ENCODE results near the gene WNT8B. TPM values are rescaled to one million over a fixed set of nuclear protein-coding genes. Genes with fewer than 3 reads are reported as not detected.

The WNT8B gene
- total and polyA plus RNA-seq, 4 donors = not detected

GRCh38 chr10:100519311-100520051 lies 56.7 kb downstream of the WNT8B start, which contains the start of gene SEC31B:
TSS of gene SEC31B (minus strand) at chr10:100519861. CDS start at chr10:100516952, 2,909 bp downstream.
- Histone ChIP-seq H3K4me1 (ENCODE audit: control insufficient read depth in 1 of 2, insufficient read depth in 2 of 2, low read length in 2 of 2) (no peaks in the 10 kb centered on the region), H3K27ac (ENCODE audit: low read depth in 1 of 2, low read length in 2 of 2) (no peak within 1 kb of the TSS), H3K4me3 (ENCODE audit: low read length in 2 of 2) (peak within 1 kb of the TSS; percentile 12 to 34), H3K36me3 (ENCODE audit: control insufficient read depth in 1 of 2, insufficient read depth in 2 of 2, low read length in 1 of 2) (peaks cover 0 to 2% of the 10 kb centered on the region in 2 donors), H3K9me3 (ENCODE audit: control insufficient read depth, low read length) (no peaks in the 10 kb centered on the region), H3K27me3 (ENCODE audit: control insufficient read depth in 1 of 2, insufficient read depth in 2 of 2, low read length in 1 of 2) (no peaks in the 10 kb centered on the region)
- DNase-seq = peak; percentile 72 to 80
- ATAC-seq (ENCODE audit: low FRiP score) = peak; percentile 75
- 3% methylated on average over 72 of the region's 72 CpGs for WGBS, 2 donors
- intact Hi-C loops (cut with DNase I) = loop anchor here in 1 of 2 donors (10.0 kb wide), 1 partner anchor 85 kb away; no protein-coding TSS in a partner anchor

- 77 to 80% methylated on average over 3 of the region's 3 CpGs for WGBS, 2 donors
- Histone ChIP-seq H3K27ac (ENCODE audit: low read depth in 1 of 2, low read length in 2 of 2) (no peak overlapping the region), H3K27me3 (ENCODE audit: control insufficient read depth in 1 of 2, insufficient read depth in 2 of 2, low read length in 1 of 2) (no peaks in the 10 kb centered on the region), H3K36me3 (ENCODE audit: control insufficient read depth in 1 of 2, insufficient read depth in 2 of 2, low read length in 1 of 2) (peaks cover 0 to 3% of the 10 kb centered on the region in 2 donors), H3K4me1 (ENCODE audit: control insufficient read depth in 1 of 2, insufficient read depth in 2 of 2, low read length in 2 of 2) (no peaks in the 10 kb centered on the region), H3K9me3 (ENCODE audit: control insufficient read depth, low read length) (no peaks in the 10 kb centered on the region), H3K4me3 (ENCODE audit: low read length in 2 of 2) (no peak overlapping the region)
- ATAC-seq (ENCODE audit: low FRiP score) = no peak
- no peak for DNase-seq
- intact Hi-C loops (cut with DNase I) = no loop called here
Observed at GRCh38 chr10:100520811-100521210, 58.0 kb downstream of the WNT8B start.

- no peak for DNase-seq
- intact Hi-C loops (cut with DNase I) = no loop called here
- 67 to 73% methylated on average over 5 of the region's 5 CpGs for WGBS, 2 donors
- no peaks in the 10 kb centered on the region for H3K4me1 ChIP-seq (ENCODE audit: control insufficient read depth in 1 of 2, insufficient read depth in 2 of 2, low read length in 2 of 2)
- no peaks in the 10 kb centered on the region for H3K9me3 ChIP-seq (ENCODE audit: control insufficient read depth, low read length)
- H3K27me3 ChIP-seq (ENCODE audit: control insufficient read depth in 1 of 2, insufficient read depth in 2 of 2, low read length in 1 of 2) = no peaks in the 10 kb centered on the region
- ATAC-seq (ENCODE audit: low FRiP score) = no peak
- no peak overlapping the region for H3K4me3 ChIP-seq (ENCODE audit: low read length in 2 of 2)
- H3K27ac ChIP-seq (ENCODE audit: low read depth in 1 of 2, low read length in 2 of 2) = no peak overlapping the region
- H3K36me3 ChIP-seq (ENCODE audit: control insufficient read depth in 1 of 2, insufficient read depth in 2 of 2, low read length in 1 of 2) = peaks cover 0 to 7% of the 10 kb centered on the region in 2 donors
Observed at GRCh38 chr10:100522107-100522801, 59.4 kb downstream of the WNT8B start.

GRCh38 chr10:100522945-100523344 lies 60.1 kb downstream of the WNT8B start:
- Histone ChIP-seq H3K36me3 (ENCODE audit: control insufficient read depth in 1 of 2, insufficient read depth in 2 of 2, low read length in 1 of 2) (peaks cover 0 to 7% of the 10 kb centered on the region in 2 donors), H3K27me3 (ENCODE audit: control insufficient read depth in 1 of 2, insufficient read depth in 2 of 2, low read length in 1 of 2) (no peaks in the 10 kb centered on the region), H3K4me3 (ENCODE audit: low read length in 2 of 2) (no peak overlapping the region), H3K27ac (ENCODE audit: low read depth in 1 of 2, low read length in 2 of 2) (no peak overlapping the region), H3K4me1 (ENCODE audit: control insufficient read depth in 1 of 2, insufficient read depth in 2 of 2, low read length in 2 of 2) (no peaks in the 10 kb centered on the region), H3K9me3 (ENCODE audit: control insufficient read depth, low read length) (no peaks in the 10 kb centered on the region)
- no peak for ATAC-seq (ENCODE audit: low FRiP score)
- peak in 1 of 2 donors; percentile 45 for DNase-seq
- 92 to 94% methylated on average over 9 of the region's 9 CpGs for WGBS, 2 donors
- intact Hi-C loops (cut with DNase I) = no loop called here

- ATAC-seq (ENCODE audit: low FRiP score) (no peak), DNase-seq (no peak)
- 80 to 82% methylated on average over 6 of the region's 6 CpGs for WGBS, 2 donors
- no peaks in the 10 kb centered on the region for H3K27me3 ChIP-seq (ENCODE audit: control insufficient read depth in 1 of 2, insufficient read depth in 2 of 2, low read length in 1 of 2)
- peaks cover 0 to 7% of the 10 kb centered on the region in 2 donors for H3K36me3 ChIP-seq (ENCODE audit: control insufficient read depth in 1 of 2, insufficient read depth in 2 of 2, low read length in 1 of 2)
- no peaks in the 10 kb centered on the region for H3K9me3 ChIP-seq (ENCODE audit: control insufficient read depth, low read length)
- H3K4me3 ChIP-seq (ENCODE audit: low read length in 2 of 2) = no peak overlapping the region
- no peaks in the 10 kb centered on the region for H3K4me1 ChIP-seq (ENCODE audit: control insufficient read depth in 1 of 2, insufficient read depth in 2 of 2, low read length in 2 of 2)
- H3K27ac ChIP-seq (ENCODE audit: low read depth in 1 of 2, low read length in 2 of 2) = no peak overlapping the region
- intact Hi-C loops (cut with DNase I) = no loop called here
Observed at GRCh38 chr10:100524206-100524605, 61.4 kb downstream of the WNT8B start.

- DNase-seq = peak in 1 of 2 donors; percentile 35
- H3K9me3 ChIP-seq (ENCODE audit: control insufficient read depth, low read length) = no peaks in the 10 kb centered on the region
- peaks cover 0 to 7% of the 10 kb centered on the region in 2 donors for H3K36me3 ChIP-seq (ENCODE audit: control insufficient read depth in 1 of 2, insufficient read depth in 2 of 2, low read length in 1 of 2)
- H3K27me3 ChIP-seq (ENCODE audit: control insufficient read depth in 1 of 2, insufficient read depth in 2 of 2, low read length in 1 of 2) = no peaks in the 10 kb centered on the region
- whole genome bisulfite sequencing, 2 donors = 82 to 83% methylated on average over 2 of the region's 2 CpGs
- intact Hi-C loops (cut with DNase I) = no loop called here
- ATAC-seq (ENCODE audit: low FRiP score) = no peak
- H3K4me1 ChIP-seq (ENCODE audit: control insufficient read depth in 1 of 2, insufficient read depth in 2 of 2, low read length in 2 of 2) = no peaks in the 10 kb centered on the region
- H3K27ac ChIP-seq (ENCODE audit: low read depth in 1 of 2, low read length in 2 of 2) = no peak overlapping the region
- no peak overlapping the region for H3K4me3 ChIP-seq (ENCODE audit: low read length in 2 of 2)
Observed at GRCh38 chr10:100524638-100525037, 61.8 kb downstream of the WNT8B start.

- WGBS, 2 donors = 58 to 59% methylated on average over 7 of the region's 7 CpGs
Observed at GRCh38 chr10:100528123-100528886, 65.5 kb downstream of the WNT8B start.

GRCh38 chr10:100528921-100529474 lies 66.2 kb downstream of the WNT8B start:
- H3K4me1 ChIP-seq (ENCODE audit: control insufficient read depth in 1 of 2, insufficient read depth in 2 of 2, low read length in 2 of 2) = no peaks in the 10 kb centered on the region
- H3K36me3 ChIP-seq (ENCODE audit: control insufficient read depth in 1 of 2, insufficient read depth in 2 of 2, low read length in 1 of 2) = peaks cover 0 to 5% of the 10 kb centered on the region in 2 donors
- ATAC-seq (ENCODE audit: low FRiP score) = no peak
- peak overlapping the region; percentile 35 to 74 for H3K4me3 ChIP-seq (ENCODE audit: low read length in 2 of 2)
- H3K27ac ChIP-seq (ENCODE audit: low read depth in 1 of 2, low read length in 2 of 2) = no peak overlapping the region
- intact Hi-C loops (cut with DNase I) = no loop called here
- DNase-seq = peak in 1 of 2 donors; percentile 20
- WGBS, 2 donors = 1 to 2% methylated on average over 18 of the region's 18 CpGs
- no peaks in the 10 kb centered on the region for H3K9me3 ChIP-seq (ENCODE audit: control insufficient read depth, low read length)
- no peaks in the 10 kb centered on the region for H3K27me3 ChIP-seq (ENCODE audit: control insufficient read depth in 1 of 2, insufficient read depth in 2 of 2, low read length in 1 of 2)

More at GRCh38 chr10:100528123-100528886, 65.5 kb downstream of the WNT8B start:
- intact Hi-C loops (cut with DNase I) = no loop called here
- Histone ChIP-seq H3K9me3 (ENCODE audit: control insufficient read depth, low read length) (no peaks in the 10 kb centered on the region), H3K4me1 (ENCODE audit: control insufficient read depth in 1 of 2, insufficient read depth in 2 of 2, low read length in 2 of 2) (no peaks in the 10 kb centered on the region), H3K36me3 (ENCODE audit: control insufficient read depth in 1 of 2, insufficient read depth in 2 of 2, low read length in 1 of 2) (peaks cover 0 to 5% of the 10 kb centered on the region in 2 donors), H3K4me3 (ENCODE audit: low read length in 2 of 2) (peak overlapping the region; percentile 35 to 74), H3K27ac (ENCODE audit: low read depth in 1 of 2, low read length in 2 of 2) (no peak overlapping the region), H3K27me3 (ENCODE audit: control insufficient read depth in 1 of 2, insufficient read depth in 2 of 2, low read length in 1 of 2) (no peaks in the 10 kb centered on the region)
- ATAC-seq (ENCODE audit: low FRiP score) = no peak
- DNase-seq = no peak

Measured in aorta (tissue), 5 donors.